Activated B cell treated with CpG ODN at 0.5 μM for 24 hours (primary cell): ENCODE results near the gene PSPN. TPM values are rescaled to one million over a fixed set of nuclear protein-coding genes. Genes with fewer than 3 reads are reported as not detected.

Source experiments
- ATAC-seq: fragments of 200-7000 bp; cut with Tn5 transposase; one replicate; pipeline ENCODE4 v1.10.0; 2021; ENCODE audit warnings: low read depth, mild to moderate bottlenecking, moderate library complexity
- CTCF ChIA-PET: fragments of 350-600 bp; sonication (Branson Sonifier 250); formaldehyde crosslinking; loops from one replicate; lab custom pipeline; 2021; ENCODE audit warnings: antibody characterized with exemption; lab: Charles Lee
- POLR2A ChIA-PET: fragments of 350-600 bp; sonication (Branson Sonifier 250); formaldehyde crosslinking; loops from one replicate; lab custom pipeline; 2021; ENCODE audit warnings: antibody characterized with exemption; lab: Charles Lee
- DNase-seq: peaks from one replicate; pipeline ENCODE4 v3.0.0; 2022
- H3K27ac Mint-ChIP-seq: one replicate; pipeline ENCODE4 v1.8.0; 2020; ENCODE audit warnings: mixed read lengths
- H3K27me3 Mint-ChIP-seq: one replicate; pipeline ENCODE4 v1.8.0; 2021; ENCODE audit warnings: mixed read lengths
- H3K36me3 Mint-ChIP-seq: one replicate; pipeline ENCODE4 v1.8.0; 2021; ENCODE audit warnings: low read depth, mixed read lengths
- H3K4me1 Mint-ChIP-seq: one replicate; pipeline ENCODE4 v1.8.0; 2021; ENCODE audit warnings: mixed read lengths
- H3K4me3 Mint-ChIP-seq: one replicate; pipeline ENCODE4 v1.8.0; 2020; ENCODE audit warnings: mild to moderate bottlenecking, mixed read lengths
- H3K9me3 Mint-ChIP-seq: one replicate; pipeline ENCODE4 v1.8.0; 2020; ENCODE audit warnings: mixed read lengths
- CTCF ChIP-seq: fragments of 200-600 bp; IDR thresholded peaks from one replicate; pipeline ENCODE4 v1.8.0; 2022; ENCODE audit warnings: antibody characterized with exemption, mild to moderate bottlenecking
- intact Hi-C: fragments of 100-400 bp; cut with micrococcal nuclease; formaldehyde crosslinking; loops from one replicate; pipeline ENCODE4 v1.15.1; 2024
- total RNA-seq: library from RNA; stranded (reverse); gene quantifications from 2 replicates; pipeline ENCODE4 v1.2.3, GENCODE V29; 2022

Gene PSPN
- total RNA-seq, 1 donor from 2014 or later: 2.4 TPM

GRCh38 chr19:6340493-6341201, 35.1 kb downstream of the PSPN start:
- Mint-ChIP-seq H3K9me3 (no peaks in the 10 kb centered on the region), H3K4me1 (peaks cover 5% of the 10 kb centered on the region), H3K36me3 (no peaks in the 10 kb centered on the region), H3K27ac (no peak overlapping the region), H3K27me3 (no peaks in the 10 kb centered on the region), H3K4me3 (no peak overlapping the region)
- no peak for ATAC-seq
- DNase-seq: no peak
- TF ChIP-seq CTCF: no peak
- ChIA-PET POLR2A (no interaction called here), CTCF (no interaction called here)
- intact Hi-C loops: no loop called here

- TF ChIP-seq CTCF: no peak
- no peaks in the 10 kb centered on the region for H3K36me3 Mint-ChIP-seq
- H3K27me3 Mint-ChIP-seq: no peaks in the 10 kb centered on the region
- H3K4me3 Mint-ChIP-seq: no peak overlapping the region
- ChIA-PET CTCF (no interaction called here), POLR2A (no interaction called here)
- intact Hi-C loops: no loop called here
- no peaks in the 10 kb centered on the region for H3K9me3 Mint-ChIP-seq
- no peaks in the 10 kb centered on the region for H3K4me1 Mint-ChIP-seq
- H3K27ac Mint-ChIP-seq: no peak overlapping the region
- DNase-seq (no peak), ATAC-seq (no peak)
Observed at GRCh38 chr19:6334490-6335285, 41.0 kb downstream of the PSPN start.

- H3K27me3 Mint-ChIP-seq: no peaks in the 10 kb centered on the region
- no peak within 1 kb of the TSS for H3K4me3 Mint-ChIP-seq
- no peak within 1 kb of the TSS for H3K27ac Mint-ChIP-seq
- CTCF ChIA-PET: no interaction called here
- intact Hi-C loops: no loop called here
- no peaks in the 10 kb centered on the region for H3K4me1 Mint-ChIP-seq
- TF ChIP-seq CTCF: no peak
- POLR2A ChIA-PET: no interaction called here
- no peaks in the 10 kb centered on the region for H3K9me3 Mint-ChIP-seq
- ATAC-seq (no peak), DNase-seq (no peak)
- H3K36me3 Mint-ChIP-seq: no peaks in the 10 kb centered on the region
Observed at GRCh38 chr19:6333439-6333838, 42.3 kb downstream of the PSPN start, which contains the start of gene ACER1. ACER1 (minus strand) TSS chr19:6333612; CDS start chr19:6333551, 61 bp downstream.

GRCh38 chr19:6326815-6327214, 48.9 kb downstream of the PSPN start:
- DNase-seq (no peak), ATAC-seq (no peak)
- Mint-ChIP-seq H3K9me3 (no peaks in the 10 kb centered on the region), H3K27me3 (peaks cover 18% of the 10 kb centered on the region), H3K4me1 (no peaks in the 10 kb centered on the region), H3K27ac (no peak overlapping the region), H3K36me3 (no peaks in the 10 kb centered on the region), H3K4me3 (no peak overlapping the region)
- intact Hi-C loops: no loop called here
- no peak for TF ChIP-seq CTCF
- ChIA-PET POLR2A (interaction anchor here (0.6 to 0.7 kb wide), 2 partner anchors 125 to 1219 kb away, joined by 3 to 4 read pairs; no protein-coding TSS in a partner anchor), CTCF (no interaction called here)

GRCh38 chr19:6325614-6326013, 50.1 kb downstream of the PSPN start:
- intact Hi-C loops: no loop called here
- Mint-ChIP-seq H3K4me3 (no peak overlapping the region), H3K4me1 (no peaks in the 10 kb centered on the region), H3K36me3 (no peaks in the 10 kb centered on the region), H3K27me3 (peaks cover 21% of the 10 kb centered on the region), H3K9me3 (no peaks in the 10 kb centered on the region), H3K27ac (no peak overlapping the region)
- no peak for DNase-seq
- ChIA-PET CTCF (no interaction called here), POLR2A (no interaction called here)
- TF ChIP-seq CTCF: no peak
- no peak for ATAC-seq
